ENCODE measurements around the gene ANXA4.

GRCh38 chr2:69718338-69718965 lies 23.5 kb upstream of the ANXA4 start:
- no peak for TF ChIP-seq EP300 (IDR thresholded peaks at IDR 0.05)
- no peak for TF ChIP-seq CTCF (IDR thresholded peaks at IDR 0.05)
